Keratinocyte (primary cell): ENCODE measurements around the gene TMEM45B.

Experiments
- CTCF ChIP-seq, 3 experiments: IDR thresholded peaks in 1 of 3; conservative IDR thresholded peaks in 1 of 3; optimal IDR thresholded peaks in 1 of 3; 2 replicates in 2 of 3; 3 replicates in 1 of 3; pipeline versions ENCODE3 to v1.5.1; 2011; ENCODE audit warnings: low read length in 3 of 3, mild to moderate bottlenecking in 3 of 3, moderate library complexity in 2 of 3, control low read depth in 1 of 3, inconsistent platforms in 1 of 3; ENCODE audit not compliant: insufficient read depth in 2 of 3; ENCODE audit errors: extremely low read depth in 1 of 3
- EZH2 ChIP-seq: IDR thresholded peaks from one replicate; pipeline ENCODE4 v1.6.1; 2012; ENCODE audit warnings: inconsistent platforms, mild to moderate bottlenecking, low read length, moderate library complexity

GRCh38 chr11:129905402-129905801 lies 89.8 kb downstream of the TMEM45B start:
- TF ChIP-seq CTCF (optimal IDR thresholded peaks at IDR 0.05 in 1 of 3, IDR thresholded peaks at IDR 0.05 in 1 of 3, conservative IDR thresholded peaks at IDR 0.05 in 1 of 3; ENCODE audit: extremely low read depth in 1 of 3, insufficient read depth in 2 of 3, low read length in 3 of 3) (no peak), EZH2 (no peak)
